Non-pigmented ciliary epithelial cell (primary cell): ENCODE measurements around the gene DIAPH2.

Experiments
- DNase-seq: peaks from one replicate; pipeline ENCODE4 v3.0.0-alpha.2; 2010; ENCODE audit warnings: low read depth

The DIAPH2 gene

DNA sequence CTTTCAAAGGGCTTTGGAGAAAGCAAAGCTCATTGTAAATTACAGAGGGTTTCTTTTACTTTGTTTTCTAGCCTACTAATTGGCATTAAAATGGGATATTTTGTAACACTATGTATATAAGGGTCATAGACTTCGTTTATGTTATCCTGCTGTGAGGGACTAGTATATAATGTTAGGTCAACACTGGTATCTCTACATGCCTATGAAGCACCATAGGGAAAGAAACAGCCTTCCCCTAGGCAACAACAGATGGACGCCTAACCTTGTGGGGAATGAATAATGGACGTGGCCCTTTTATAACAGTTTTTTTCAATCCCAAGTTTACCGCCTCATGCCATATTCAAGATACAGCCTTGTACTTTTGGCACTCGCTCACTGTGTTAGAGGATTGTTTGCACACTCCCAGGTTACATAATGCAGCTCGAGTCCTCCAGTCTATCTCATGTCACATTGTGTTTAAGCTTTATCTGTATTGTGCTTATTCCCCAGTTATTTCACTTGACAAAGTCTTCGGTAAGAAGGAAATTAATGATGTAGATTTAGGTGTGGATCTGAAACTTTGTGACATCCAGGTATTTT is 910.1 kb downstream of the DIAPH2 start:
- no peak for DNase-seq

DNA sequence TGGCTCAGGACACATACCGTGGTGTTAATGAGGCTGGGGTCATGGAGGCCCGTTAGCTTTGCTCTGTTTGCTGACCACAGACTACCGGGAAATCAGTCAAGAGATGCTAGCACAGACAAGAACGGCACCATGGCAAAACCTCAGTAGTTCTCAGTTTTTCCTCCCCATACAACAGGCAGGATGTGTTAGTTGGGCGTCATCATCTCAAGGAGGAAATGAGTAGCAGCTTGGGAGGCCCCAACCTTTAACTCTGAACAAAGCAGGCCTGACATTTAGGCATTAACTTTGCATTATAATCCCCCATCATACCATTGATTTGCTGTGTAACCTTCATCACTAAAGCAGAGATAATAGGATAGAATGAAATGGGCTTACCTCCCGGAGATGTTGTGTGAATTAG is 913.3 kb downstream of the DIAPH2 start:
- no peak for DNase-seq

DNA sequence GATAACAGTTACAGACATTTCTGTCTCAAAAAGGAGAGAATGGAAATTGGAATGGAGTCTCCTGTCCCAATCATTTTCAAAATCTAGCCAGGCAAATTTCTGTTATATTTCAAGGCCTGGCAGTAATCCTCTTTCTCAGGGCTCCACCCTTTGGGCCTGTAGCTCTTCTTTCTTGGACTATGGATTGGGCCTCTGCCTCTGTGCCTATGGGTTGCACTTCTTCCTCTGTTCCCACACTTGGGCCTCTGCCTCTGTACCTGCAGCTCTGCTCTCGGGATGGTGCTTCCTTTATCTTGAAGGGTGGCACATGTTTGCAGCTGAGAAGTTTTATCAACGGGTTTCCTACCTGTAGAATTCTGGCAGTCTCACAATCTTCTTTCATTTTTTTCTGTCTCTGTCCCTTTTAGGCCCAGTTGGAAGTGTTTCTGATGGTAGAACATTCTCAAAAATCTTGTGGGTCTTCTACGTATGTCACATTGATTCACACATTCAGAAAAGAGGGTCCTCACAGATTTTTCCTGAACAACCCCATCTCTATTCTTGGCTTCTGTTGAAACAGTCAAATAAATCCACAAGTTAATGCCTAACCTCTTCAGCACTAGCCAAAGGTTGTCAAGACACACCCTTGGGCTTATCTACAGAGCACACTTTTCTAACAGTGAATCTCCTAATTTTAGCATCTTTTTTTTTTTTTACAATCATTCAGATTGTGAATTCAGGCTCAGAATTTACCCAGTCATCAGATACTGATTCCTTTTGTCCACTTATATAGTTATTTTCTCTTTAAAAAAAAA is 918.0 kb downstream of the DIAPH2 start:
- no peak for DNase-seq

DNA sequence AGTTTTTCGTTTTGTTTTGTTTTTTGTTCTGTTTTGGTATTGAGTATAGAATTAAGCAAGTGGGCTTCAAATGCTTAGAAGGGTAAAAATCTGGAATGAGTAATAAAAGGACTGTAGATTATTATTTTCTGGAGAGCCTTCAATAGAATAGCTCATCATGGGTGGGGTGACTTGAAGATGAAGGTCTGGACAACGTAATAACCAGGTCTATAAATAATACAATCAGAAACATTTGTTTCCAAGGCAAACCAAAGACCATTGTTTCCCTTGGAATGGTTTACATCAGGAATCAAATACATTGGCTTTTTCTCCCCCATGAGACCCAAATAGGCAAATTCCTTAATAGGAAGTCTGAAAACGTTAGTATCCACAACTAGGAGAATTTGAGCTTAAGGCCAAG is 920.6 kb downstream of the DIAPH2 start:
- DNase-seq, result no peak

GRCh38 chrX:97609357-97609756 is 924.7 kb downstream of the DIAPH2 start:
- DNase-seq, result no peak

GRCh38 chrX:97609938-97610337 is 925.3 kb downstream of the DIAPH2 start:
- no peak for DNase-seq

GRCh38 chrX:97616883-97617530 is 932.4 kb downstream of the DIAPH2 start:
- DNase-seq, result peak; percentile 28

GRCh38 chrX:97619499-97619898 is 934.9 kb downstream of the DIAPH2 start:
- DNase-seq, result no peak

GRCh38 chrX:97622111-97622510 is 937.5 kb downstream of the DIAPH2 start:
- no peak for DNase-seq

GRCh38 chrX:97628326-97628725 is 943.7 kb downstream of the DIAPH2 start:
- DNase-seq, result no peak

GRCh38 chrX:97628807-97629596 is 944.4 kb downstream of the DIAPH2 start:
- no peak for DNase-seq

- no peak for DNase-seq
Observed at GRCh38 chrX:97629597-97629985, 944.9 kb downstream of the DIAPH2 start.

DNA sequence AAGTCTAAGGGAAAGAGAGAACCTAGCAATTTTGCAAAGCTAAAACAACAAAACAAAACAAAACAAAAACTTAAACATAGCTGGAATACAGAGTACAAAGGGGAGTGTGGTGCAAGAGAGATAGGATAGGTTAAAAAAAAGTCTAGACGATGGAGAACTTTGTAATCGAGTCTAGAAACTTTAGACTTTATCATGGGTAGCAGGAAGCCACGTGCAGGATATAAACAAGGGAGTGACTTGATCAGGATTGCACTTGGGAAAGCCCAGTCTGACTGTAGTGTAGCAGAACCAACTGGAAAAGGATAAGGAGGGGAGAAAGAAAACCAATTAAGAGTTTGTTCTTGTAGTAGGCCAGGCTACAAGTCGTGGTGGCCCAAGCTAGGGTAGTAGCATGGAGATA is 949.2 kb downstream of the DIAPH2 start:
- no peak for DNase-seq

DNA sequence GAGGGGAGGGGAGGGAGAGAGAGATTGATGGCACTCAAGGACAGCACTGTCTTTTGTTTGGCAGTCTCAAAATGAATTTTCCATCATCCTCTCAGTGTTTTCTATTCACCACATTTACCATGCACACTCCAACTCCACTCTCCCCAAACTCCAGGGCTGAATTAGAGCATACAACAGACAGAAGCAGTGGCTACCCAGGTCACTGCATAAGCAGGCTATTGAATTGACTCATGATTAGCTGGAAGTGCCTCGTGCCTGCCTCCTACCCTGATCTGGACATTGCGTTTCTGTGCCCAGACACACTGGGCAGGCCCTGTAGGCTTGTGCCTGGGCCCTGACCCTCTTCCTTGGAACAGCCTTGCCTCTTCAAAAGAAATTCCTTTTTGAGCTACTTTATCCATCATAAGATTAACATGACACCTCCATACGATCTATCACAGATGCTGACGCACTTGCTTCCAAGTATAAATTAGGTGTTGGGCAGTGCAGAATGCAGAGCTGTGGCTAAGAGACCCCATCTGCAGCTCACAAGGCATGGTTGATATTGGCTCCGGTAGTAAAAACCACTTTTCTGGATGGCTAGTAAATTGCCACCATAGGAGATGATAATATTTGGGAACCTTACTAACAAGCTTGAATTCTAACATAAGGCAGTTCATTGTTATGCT is 952.0 kb downstream of the DIAPH2 start:
- DNase-seq, result no peak

DNA sequence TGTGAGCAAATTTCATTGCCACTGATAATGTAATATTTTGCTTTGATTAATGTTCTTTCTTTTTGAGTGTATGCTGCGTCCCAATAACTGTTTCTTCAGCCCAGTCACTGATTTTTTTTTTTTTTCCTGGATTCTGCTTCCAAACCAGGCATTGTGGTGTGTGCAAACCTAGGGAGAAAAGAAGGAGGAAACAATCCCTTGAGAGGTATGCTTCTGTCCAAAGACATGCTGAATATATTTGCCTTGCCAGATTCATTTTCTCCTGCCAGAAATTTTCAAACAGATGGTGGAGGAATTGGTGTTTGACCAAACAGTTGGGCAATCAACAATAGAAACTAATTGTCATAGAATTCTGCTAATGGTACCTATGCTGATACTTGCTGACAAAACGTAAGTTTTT is 952.6 kb downstream of the DIAPH2 start:
- DNase-seq, result no peak

GRCh38 chrX:97638621-97639020 is 954.0 kb downstream of the DIAPH2 start:
- DNase-seq, result no peak

- DNase-seq, result no peak
Observed at GRCh38 chrX:97639526-97639925, 954.9 kb downstream of the DIAPH2 start.
